Kidney epithelial cell (primary cell): ENCODE data around the gene SYNM. TPM values are rescaled to one million over a fixed set of nuclear protein-coding genes. Genes with fewer than 3 reads are reported as not detected.

Experiments
- DNase-seq: peaks from one replicate; pipeline ENCODE4 v3.0.0-alpha.2; 2010; ENCODE audit warnings: low read depth
- H3K27me3 ChIP-seq: 2 replicates; pipeline ENCODE4 v1.6.0; 2011; ENCODE audit warnings: low read length; ENCODE audit not compliant: control insufficient read depth, insufficient read depth
- H3K36me3 ChIP-seq: 2 replicates; pipeline ENCODE4 v1.5.1; 2011; ENCODE audit warnings: low read length; ENCODE audit not compliant: control insufficient read depth, insufficient read depth
- H3K4me3 ChIP-seq: 2 replicates; pipeline ENCODE4 v1.5.1; 2011; ENCODE audit warnings: low read depth, mild to moderate bottlenecking, control low read depth, low read length
- CTCF ChIP-seq: IDR thresholded peaks from 2 replicates; pipeline ENCODE4 v1.5.1; 2011; ENCODE audit warnings: mild to moderate bottlenecking, moderate library complexity, low read length, control low read depth, inconsistent platforms; ENCODE audit not compliant: insufficient read depth, poor library complexity, severe bottlenecking
- total RNA-seq: library from RNA; depleted of rRNA; stranded (reverse); fragments of >200 nt; gene quantifications from 2 replicates; pipeline ENCODE4 v1.2.3, GENCODE V29; 2015

The SYNM gene
- total RNA-seq, 1 donor from 2014 or later, result 3.9 TPM

GRCh38 chr15:99090011-99090699 lies 14.7 kb upstream of the SYNM start:
- H3K4me3 ChIP-seq, result no peak overlapping the region
- H3K36me3 ChIP-seq, result no peaks in the 10 kb centered on the region
- TF ChIP-seq CTCF, result no peak
- no peaks in the 10 kb centered on the region for H3K27me3 ChIP-seq
- DNase-seq, result no peak

GRCh38 chr15:99090938-99091337 lies 13.9 kb upstream of the SYNM start:
- TF ChIP-seq CTCF, result no peak

GRCh38 chr15:99092554-99093172 lies 12.2 kb upstream of the SYNM start:
- no peak for DNase-seq
- no peak overlapping the region for H3K4me3 ChIP-seq
- H3K27me3 ChIP-seq, result no peaks in the 10 kb centered on the region
- no peak for TF ChIP-seq CTCF
- H3K36me3 ChIP-seq, result no peaks in the 10 kb centered on the region

More at GRCh38 chr15:99090938-99091337, 13.9 kb upstream of the SYNM start:
- no peaks in the 10 kb centered on the region for H3K27me3 ChIP-seq
- H3K4me3 ChIP-seq, result no peak overlapping the region
- no peak for DNase-seq
- no peaks in the 10 kb centered on the region for H3K36me3 ChIP-seq

- no peak overlapping the region for H3K4me3 ChIP-seq
- no peak for DNase-seq
- no peaks in the 10 kb centered on the region for H3K36me3 ChIP-seq
- H3K27me3 ChIP-seq, result peaks cover 11% of the 10 kb centered on the region
- no peak for TF ChIP-seq CTCF
Observed at GRCh38 chr15:99095626-99096025, 9.3 kb upstream of the SYNM start.

- H3K27me3 ChIP-seq, result peaks cover 11% of the 10 kb centered on the region
- no peak for TF ChIP-seq CTCF
- H3K4me3 ChIP-seq, result no peak overlapping the region
- H3K36me3 ChIP-seq, result no peaks in the 10 kb centered on the region
- no peak for DNase-seq
Observed at GRCh38 chr15:99096173-99096893, 8.5 kb upstream of the SYNM start.
